Kasumi-1 (cell line): ENCODE results near the gene KRTAP4-4.
"Not testable (repeated sequence)": the region's sequence is repeated elsewhere in the genome, so short reads cannot be mapped to it uniquely, and the experiment has no call there.

Experiments used
- DNase-seq, 2 experiments: peaks; one replicate each; lab custom pipeline; 2025; lab: John Stamatoyannopoulos, UW

The KRTAP4-4 gene

DNA sequence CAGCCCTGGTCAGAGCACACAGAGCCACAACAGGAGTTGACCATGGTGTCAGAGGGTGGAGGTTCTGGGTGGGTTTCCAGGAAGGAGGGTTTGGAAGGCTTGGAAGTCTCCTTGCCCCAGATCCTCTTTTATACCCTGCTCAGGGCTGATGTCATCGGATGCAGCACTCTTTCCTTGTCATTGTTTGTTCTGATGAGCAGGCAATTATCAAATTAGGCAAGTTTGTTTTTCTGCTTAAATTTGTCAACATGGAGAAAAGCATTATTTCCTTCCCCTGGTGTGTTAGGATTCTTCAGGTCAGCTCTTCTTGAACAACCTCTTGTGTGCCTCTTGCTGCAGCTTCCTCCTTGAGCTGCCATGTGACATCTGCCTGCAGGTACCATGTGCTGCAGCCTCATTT, at the start of gene KRTAP4-4:
TSS of gene KRTAP4-4 (minus strand) at position 101 of the 400 bp plus-strand sequence. CDS start at position 44, 57 bp downstream.
- no peak for DNase-seq

- no peak for DNase-seq
Observed at GRCh38 chr17:41199421-41200078, 39.0 kb upstream of the KRTAP4-4 start.

DNA sequence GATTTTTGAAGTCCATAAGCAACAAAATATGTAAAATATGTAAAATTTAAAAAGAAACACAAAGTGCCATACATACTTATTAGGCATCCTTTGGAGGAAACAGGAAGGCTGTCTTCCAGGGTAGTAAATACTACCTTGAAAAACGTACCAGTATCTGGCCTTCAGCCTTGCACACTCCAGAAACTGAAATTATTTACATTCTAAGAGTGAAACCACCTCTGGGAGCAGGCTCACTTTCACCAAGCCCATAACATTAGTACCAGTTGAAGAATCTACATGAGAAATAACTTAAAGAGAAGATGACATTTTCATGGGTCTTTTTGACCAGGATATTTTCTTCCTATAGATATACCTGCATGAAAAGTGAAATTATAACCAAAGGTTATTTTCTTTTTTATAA, 35.5 kb upstream of the KRTAP4-4 start:
- DNase-seq, result no peak

DNA sequence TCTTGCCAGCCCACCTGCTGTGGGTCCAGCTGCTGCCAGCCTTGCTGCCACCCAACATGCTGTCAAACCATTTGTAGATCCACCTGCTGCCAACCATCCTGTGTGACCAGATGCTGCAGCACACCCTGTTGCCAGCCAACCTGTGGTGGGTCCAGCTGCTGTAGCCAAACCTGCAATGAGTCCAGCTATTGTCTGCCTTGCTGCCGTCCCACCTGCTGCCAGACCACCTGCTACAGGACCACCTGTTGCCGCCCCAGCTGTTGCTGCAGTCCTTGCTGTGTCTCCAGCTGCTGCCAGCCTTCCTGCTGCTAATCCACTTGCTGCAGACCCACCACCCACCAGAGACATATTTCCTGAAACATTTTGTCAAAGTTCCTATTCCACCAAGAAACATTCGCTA, 29.8 kb upstream of the KRTAP4-4 start:
- DNase-seq, result no peak

- DNase-seq, result not testable (repeated sequence)
Observed at GRCh38 chr17:41189837-41190318, 29.3 kb upstream of the KRTAP4-4 start, which contains the start of gene KRTAP9-1. KRTAP9-1 (plus strand) TSS chr17:41189887; CDS start chr17:41189887, 0 bp downstream.

DNA sequence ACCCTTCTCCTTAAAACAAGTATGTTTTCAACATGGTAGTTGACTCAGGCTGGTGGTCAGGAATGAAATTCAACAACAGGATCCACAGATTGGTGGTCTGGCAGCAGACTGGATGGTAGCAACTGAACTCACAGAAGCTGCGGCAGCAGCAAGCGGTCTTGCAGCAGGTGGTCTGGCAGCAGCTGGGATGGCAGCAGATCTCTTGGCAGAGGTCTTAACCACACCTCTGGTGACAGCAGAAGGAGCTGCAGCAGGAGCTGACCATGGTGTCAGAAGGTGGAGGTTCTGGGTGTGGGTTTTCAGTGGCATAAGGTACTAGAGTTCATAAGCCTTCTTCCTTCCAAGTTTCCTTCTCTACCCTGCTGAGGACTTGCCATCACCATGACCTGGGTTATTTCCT, 26.3 kb upstream of the KRTAP4-4 start:
- no peak for DNase-seq

- DNase-seq, result no peak
Observed at GRCh38 chr17:41185001-41185400, 24.5 kb upstream of the KRTAP4-4 start.

- DNase-seq, result no peak
Observed at GRCh38 chr17:41184480-41184961, 24.0 kb upstream of the KRTAP4-4 start, which contains the start of gene KRTAP4-1. KRTAP4-1 (minus strand) TSS chr17:41184911; CDS start chr17:41184854, 57 bp downstream.

- no peak for DNase-seq
Observed at GRCh38 chr17:41178843-41179616, 18.5 kb upstream of the KRTAP4-4 start.

- DNase-seq, result no peak
Observed at GRCh38 chr17:41178341-41178740, 17.8 kb upstream of the KRTAP4-4 start.

GRCh38 chr17:41177727-41178271, 17.3 kb upstream of the KRTAP4-4 start, which contains the start of gene KRTAP4-2:
KRTAP4-2 (minus strand) TSS chr17:41178221; CDS start chr17:41178164, 57 bp downstream.
- DNase-seq, result no peak

GRCh38 chr17:41176744-41177387, 16.3 kb upstream of the KRTAP4-4 start:
- no peak for DNase-seq

GRCh38 chr17:41171886-41172285, 11.3 kb upstream of the KRTAP4-4 start:
- no peak for DNase-seq

- no peak for DNase-seq
Observed at GRCh38 chr17:41168121-41168520, 7.6 kb upstream of the KRTAP4-4 start, which contains the start of gene KRTAP4-3. KRTAP4-3 (minus strand) TSS chr17:41168221; CDS start chr17:41168172, 49 bp downstream.

DNA sequence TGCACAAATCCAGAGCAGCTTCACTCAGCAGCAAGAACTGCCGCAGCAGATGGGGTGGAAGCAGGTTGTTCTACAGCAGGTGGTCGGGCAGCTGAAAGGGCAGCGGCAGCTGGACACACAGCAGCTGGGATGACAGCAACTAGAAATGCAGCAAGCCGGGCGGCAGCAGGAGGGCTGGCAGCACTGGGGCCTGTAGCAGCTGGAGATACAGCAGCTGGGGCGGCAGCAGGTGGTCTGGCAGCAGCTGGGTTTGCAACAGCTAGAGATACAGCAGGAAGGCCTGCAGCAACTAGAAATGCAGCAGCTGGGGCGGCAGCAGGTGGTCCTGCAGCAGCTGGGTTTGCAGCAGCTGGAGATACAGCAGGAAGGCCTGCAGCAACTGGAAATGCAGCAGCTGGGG, 7.0 kb upstream of the KRTAP4-4 start:
- no peak for DNase-seq

DNA sequence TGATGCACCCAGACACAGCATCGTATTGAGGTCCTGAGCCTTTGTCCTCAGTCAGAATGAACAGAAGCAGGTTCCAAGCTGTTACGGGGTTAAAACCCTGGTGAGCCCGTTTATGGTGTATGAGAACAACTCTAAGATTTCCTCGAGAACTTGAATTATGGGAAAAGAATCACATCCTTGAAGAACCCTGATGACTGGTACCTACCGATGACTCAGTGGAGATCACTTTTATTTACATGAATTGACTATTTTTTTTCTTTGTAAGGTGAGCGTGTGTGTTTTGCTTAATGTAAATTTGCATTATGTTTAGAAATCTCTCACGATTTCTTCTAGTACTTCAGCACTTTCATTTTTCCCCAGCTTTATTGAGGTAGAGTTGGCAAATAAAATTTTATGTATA, 3.3 kb upstream of the KRTAP4-4 start:
- DNase-seq, result no peak

- DNase-seq, result not testable (repeated sequence)
Observed at GRCh38 chr17:41160190-41160589, 358 bp downstream of the KRTAP4-4 start.

- peak in 1 of 2 experiments; percentile 1 for DNase-seq
Observed at GRCh38 chr17:41153856-41154255, 6.7 kb downstream of the KRTAP4-4 start.

DNA sequence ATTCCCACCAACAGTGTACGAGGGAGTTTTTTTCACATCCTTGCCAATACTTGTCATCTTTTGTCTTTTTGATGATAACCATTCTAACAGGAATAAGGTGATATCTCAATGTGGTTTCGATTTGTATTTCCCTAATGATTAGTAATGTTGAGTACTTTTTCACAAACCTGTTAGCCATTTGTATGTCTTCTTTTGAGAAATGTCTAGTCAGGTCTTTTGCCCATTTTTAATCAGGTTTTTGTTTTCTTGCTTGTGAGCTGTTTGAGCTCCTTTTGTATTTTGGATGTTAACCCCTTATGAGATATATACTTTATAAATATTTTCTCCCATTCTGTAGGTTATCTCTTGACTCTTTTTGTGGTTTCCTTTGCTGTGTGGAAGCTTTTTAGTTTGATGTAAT, 9.0 kb downstream of the KRTAP4-4 start:
- no peak for DNase-seq

- no peak for DNase-seq
Observed at GRCh38 chr17:41150026-41150425, 10.5 kb downstream of the KRTAP4-4 start.

DNA sequence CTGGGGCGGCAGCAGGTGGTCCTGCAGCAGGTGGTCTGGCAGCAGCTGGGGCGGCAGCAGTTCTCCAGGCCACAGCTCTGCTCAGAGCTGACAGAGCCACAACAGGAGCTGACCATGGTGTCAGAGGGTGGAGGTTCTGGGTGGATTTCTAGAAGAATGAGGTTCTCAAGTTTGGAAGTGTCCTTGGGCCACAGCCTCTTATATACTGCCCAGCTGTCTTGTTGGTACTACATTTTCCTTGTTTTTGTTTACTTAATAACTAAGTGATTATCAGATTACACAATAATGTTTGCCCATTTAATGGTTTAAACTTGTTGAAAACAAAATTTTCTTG, 10.9 kb downstream of the KRTAP4-4 start, which contains the start of gene KRTAP4-5:
TSS of gene KRTAP4-5 (minus strand) at position 174 of the 334 bp plus-strand sequence. CDS start at position 116, 58 bp downstream.
- no peak for DNase-seq
